ENCODE results near the gene ME3. TPM values are rescaled to one million over a fixed set of nuclear protein-coding genes. Genes with fewer than 3 reads are reported as not detected.

The ME3 gene
- total and polyA plus RNA-seq, 2 donors (not counting 1 experiment from before 2014, with no cell fraction given): 1.3 TPM; not detected in 1

DNA sequence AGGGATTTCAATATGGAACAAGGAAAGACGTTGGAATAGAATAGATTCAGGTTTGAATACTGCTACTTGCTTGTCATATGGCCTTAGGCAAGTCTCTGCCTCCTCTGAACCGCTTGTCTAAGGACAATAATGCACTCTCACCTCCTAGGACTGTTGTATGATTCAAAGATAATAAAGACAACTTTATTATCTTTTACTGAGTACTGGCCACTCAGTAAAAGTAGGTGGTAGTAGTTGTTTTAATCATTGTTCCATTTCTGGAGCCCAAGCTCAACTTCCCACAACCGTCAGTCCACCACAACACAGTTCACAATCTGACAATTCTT is 134.2 kb downstream of the ME3 start:
- Mint-ChIP-seq H3K4me3 (no peak overlapping the region), H3K27me3 (peaks cover 2% of the 10 kb centered on the region), H3K9me3 (ENCODE audit: insufficient read depth) (no peaks in the 10 kb centered on the region), H3K27ac (no peak overlapping the region), H3K4me1 (no peaks in the 10 kb centered on the region)
- POLR2A ChIA-PET: no interaction called here
- DNase-seq: no peak
- 63% methylated on average over 1 of the region's 3 CpGs for WGBS (ENCODE audit: insufficient coverage)
- Histone ChIP-seq H4K20me1 (ENCODE audit: control insufficient read depth, insufficient read depth, low read length, poor library complexity, severe bottlenecking) (no peaks in the 10 kb centered on the region), H3K9ac (ENCODE audit: low read length) (no peak overlapping the region), H3K9me3 (ENCODE audit: control extremely low read depth in 1 of 3, control insufficient read depth in 2 of 3, insufficient read depth in 1 of 3, low read length in 2 of 3) (peaks cover 0 to 1% (median 0%) of the 10 kb centered on the region in 3 donors), H2AFZ (ENCODE audit: insufficient read depth, low read depth, low read length, poor library complexity, severe bottlenecking) (no peak overlapping the region), H3K79me2 (ENCODE audit: control insufficient read depth, insufficient read depth, low read length) (no peaks in the 10 kb centered on the region), H3K27ac (ENCODE audit: low read length in 2 of 2) (no peak overlapping the region), H3K4me3 (ENCODE audit: control extremely low read depth in 1 of 5, extremely low read depth in 1 of 5, insufficient read depth in 1 of 5, low read depth in 2 of 5, low read length in 4 of 5) (no peak overlapping the region), H3K4me1 (ENCODE audit: control insufficient read depth in 2 of 2, insufficient read depth in 2 of 2, low read length in 2 of 2) (no peaks in the 10 kb centered on the region), H3K27me3 (replicated peaks in 1 of 4; ENCODE audit: control extremely low read depth in 1 of 4, control insufficient read depth in 3 of 4, insufficient read depth in 4 of 4, low read length in 3 of 4) (peaks cover 0 to 3% (median 0%) of the 10 kb centered on the region in 4 experiments), H3K4me2 (replicated peaks; ENCODE audit: low read depth, low read length, poor library complexity, severe bottlenecking) (no peak overlapping the region), H3K36me3 (replicated peaks in 1 of 2; ENCODE audit: control extremely low read depth in 1 of 2, control insufficient read depth in 1 of 2, extremely low read depth in 1 of 2, insufficient read depth in 2 of 2, low read length in 1 of 2) (no peaks in the 10 kb centered on the region)
- ATAC-seq (ENCODE audit: low read depth): no peak
- intact Hi-C loops (cut with micrococcal nuclease): no loop called here
- no peak for TF ChIP-seq EZH2 (IDR thresholded peaks at IDR 0.05; ENCODE audit: borderline replicate concordance, insufficient read depth, low read depth, low read length, poor library complexity, severe bottlenecking)
- TF ChIP-seq, protein P1, sequence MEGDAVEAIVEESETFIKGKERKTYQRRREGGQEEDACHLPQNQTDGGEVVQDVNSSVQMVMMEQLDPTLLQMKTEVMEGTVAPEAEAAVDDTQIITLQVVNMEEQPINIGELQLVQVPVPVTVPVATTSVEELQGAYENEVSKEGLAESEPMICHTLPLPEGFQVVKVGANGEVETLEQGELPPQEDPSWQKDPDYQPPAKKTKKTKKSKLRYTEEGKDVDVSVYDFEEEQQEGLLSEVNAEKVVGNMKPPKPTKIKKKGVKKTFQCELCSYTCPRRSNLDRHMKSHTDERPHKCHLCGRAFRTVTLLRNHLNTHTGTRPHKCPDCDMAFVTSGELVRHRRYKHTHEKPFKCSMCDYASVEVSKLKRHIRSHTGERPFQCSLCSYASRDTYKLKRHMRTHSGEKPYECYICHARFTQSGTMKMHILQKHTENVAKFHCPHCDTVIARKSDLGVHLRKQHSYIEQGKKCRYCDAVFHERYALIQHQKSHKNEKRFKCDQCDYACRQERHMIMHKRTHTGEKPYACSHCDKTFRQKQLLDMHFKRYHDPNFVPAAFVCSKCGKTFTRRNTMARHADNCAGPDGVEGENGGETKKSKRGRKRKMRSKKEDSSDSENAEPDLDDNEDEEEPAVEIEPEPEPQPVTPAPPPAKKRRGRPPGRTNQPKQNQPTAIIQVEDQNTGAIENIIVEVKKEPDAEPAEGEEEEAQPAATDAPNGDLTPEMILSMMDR (IDR thresholded peaks at IDR 0.05): no peak
- CTCF ChIA-PET: no interaction called here

DNA sequence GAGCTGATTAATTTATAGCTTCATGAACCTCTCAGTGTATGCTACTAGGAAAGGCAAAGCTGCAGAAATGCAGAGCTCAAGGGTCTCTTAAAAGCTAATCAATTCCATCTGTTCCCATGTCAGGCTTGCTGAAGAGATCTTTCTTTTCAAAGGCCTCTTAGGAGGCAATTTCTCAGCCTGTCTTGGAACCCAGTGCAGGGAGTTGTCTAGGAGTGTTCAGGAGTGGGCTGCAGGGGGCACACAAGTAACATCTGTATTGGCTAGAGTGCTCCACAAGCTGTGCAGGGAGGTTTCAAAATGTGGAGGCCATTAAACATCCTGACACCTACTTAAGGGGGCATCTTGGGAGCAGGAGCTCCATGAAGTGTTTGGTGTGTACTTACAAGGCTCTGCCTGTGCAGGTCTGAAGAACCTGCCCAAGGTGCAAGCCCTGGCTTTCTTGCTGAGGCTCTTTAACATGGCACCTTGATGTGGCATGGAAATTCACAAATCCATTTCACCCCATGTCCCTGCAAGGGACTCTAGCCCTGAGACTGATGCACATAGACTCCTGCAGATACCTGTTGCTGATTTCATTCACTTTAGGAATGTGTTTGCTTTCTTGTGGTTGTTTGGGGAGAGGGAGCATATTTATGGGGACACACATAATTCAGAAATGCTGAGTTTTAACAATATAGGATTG is 134.7 kb downstream of the ME3 start:
- Histone ChIP-seq H3K4me3 (ENCODE audit: control extremely low read depth in 1 of 5, extremely low read depth in 1 of 5, insufficient read depth in 1 of 5, low read depth in 2 of 5, low read length in 4 of 5) (no peak overlapping the region), H4K20me1 (ENCODE audit: control insufficient read depth, insufficient read depth, low read length, poor library complexity, severe bottlenecking) (no peaks in the 10 kb centered on the region), H3K9ac (ENCODE audit: low read length) (no peak overlapping the region), H3K36me3 (replicated peaks in 1 of 2; ENCODE audit: control extremely low read depth in 1 of 2, control insufficient read depth in 1 of 2, extremely low read depth in 1 of 2, insufficient read depth in 2 of 2, low read length in 1 of 2) (no peaks in the 10 kb centered on the region), H3K27me3 (replicated peaks in 1 of 4; ENCODE audit: control extremely low read depth in 1 of 4, control insufficient read depth in 3 of 4, insufficient read depth in 4 of 4, low read length in 3 of 4) (peaks cover 0 to 3% (median 0%) of the 10 kb centered on the region in 4 experiments), H3K9me3 (ENCODE audit: control extremely low read depth in 1 of 3, control insufficient read depth in 2 of 3, insufficient read depth in 1 of 3, low read length in 2 of 3) (peaks cover 0 to 1% (median 0%) of the 10 kb centered on the region in 3 donors), H3K27ac (ENCODE audit: low read length in 2 of 2) (no peak overlapping the region), H3K4me2 (replicated peaks; ENCODE audit: low read depth, low read length, poor library complexity, severe bottlenecking) (no peak overlapping the region), H3K79me2 (ENCODE audit: control insufficient read depth, insufficient read depth, low read length) (no peaks in the 10 kb centered on the region), H2AFZ (ENCODE audit: insufficient read depth, low read depth, low read length, poor library complexity, severe bottlenecking) (no peak overlapping the region), H3K4me1 (ENCODE audit: control insufficient read depth in 2 of 2, insufficient read depth in 2 of 2, low read length in 2 of 2) (no peaks in the 10 kb centered on the region)
- Mint-ChIP-seq H3K27me3 (no peaks in the 10 kb centered on the region), H3K9me3 (ENCODE audit: insufficient read depth) (no peaks in the 10 kb centered on the region), H3K4me1 (no peaks in the 10 kb centered on the region), H3K27ac (no peak overlapping the region), H3K4me3 (no peak overlapping the region)
- CTCF ChIA-PET: no interaction called here
- intact Hi-C loops (cut with micrococcal nuclease): no loop called here
- DNase-seq: no peak
- ATAC-seq (ENCODE audit: low read depth): no peak
- TF ChIP-seq EZH2 (IDR thresholded peaks at IDR 0.05; ENCODE audit: borderline replicate concordance, insufficient read depth, low read depth, low read length, poor library complexity, severe bottlenecking): no peak
- TF ChIP-seq, protein P1 (IDR thresholded peaks at IDR 0.05): no peak
- POLR2A ChIA-PET: no interaction called here
